Hypothalamus (tissue), 51 donors: ENCODE measurements around the gene HAGH.

Experiments used
- DNase-seq, 51 donors: peaks; one replicate each; lab custom pipeline; 2025; lab: John Stamatoyannopoulos, UW

Gene HAGH

GRCh38 chr16:1788095-1788707, 38.4 kb downstream of the HAGH start:
- DNase-seq = no peak

GRCh38 chr16:1787322-1788094, 39.1 kb downstream of the HAGH start:
- no peak for DNase-seq

- no peak for DNase-seq
These were observed 39.6 kb downstream of the HAGH start for GRCh38 chr16:1787056-1787321.

- DNase-seq = no peak
These were observed 40.2 kb downstream of the HAGH start for GRCh38 chr16:1786242-1787055.

- no peak for DNase-seq
These were observed 40.8 kb downstream of the HAGH start for GRCh38 chr16:1785846-1786170.

GRCh38 chr16:1784977-1785845, 41.4 kb downstream of the HAGH start:
- DNase-seq = no peak

GRCh38 chr16:1782408-1783264, 44.0 kb downstream of the HAGH start, which contains the start of the genes NUBP2 and SPSB3:
Gene NUBP2 (plus strand): TSS chr16:1782960. CDS start chr16:1783021, 61 bp downstream.
Gene SPSB3 (minus strand): TSS chr16:1782571. CDS start chr16:1781483, 1,088 bp downstream.
- peak; percentile 83 to 100 (median 100) for DNase-seq

GRCh38 chr16:1781758-1782407, 44.7 kb downstream of the HAGH start:
- no peak for DNase-seq

- no peak for DNase-seq
These were observed 45.4 kb downstream of the HAGH start for GRCh38 chr16:1781254-1781653.

GRCh38 chr16:1780677-1781072, 46.0 kb downstream of the HAGH start:
- no peak for DNase-seq

- peak in 1 of 51 donors; percentile 20 for DNase-seq
These were observed 46.6 kb downstream of the HAGH start for GRCh38 chr16:1779741-1780676.

GRCh38 chr16:1779234-1779701, 47.4 kb downstream of the HAGH start:
- DNase-seq = no peak

- DNase-seq = no peak
These were observed 48.1 kb downstream of the HAGH start for GRCh38 chr16:1778200-1779179.

- no peak for DNase-seq
These were observed 49.0 kb downstream of the HAGH start for GRCh38 chr16:1777375-1778199.

GRCh38 chr16:1776991-1777374, 49.6 kb downstream of the HAGH start:
- no peak for DNase-seq

- DNase-seq = no peak
These were observed 50.0 kb downstream of the HAGH start for GRCh38 chr16:1776672-1776955.
